ENCODE data around the gene CKS2.

Gene CKS2

DNA sequence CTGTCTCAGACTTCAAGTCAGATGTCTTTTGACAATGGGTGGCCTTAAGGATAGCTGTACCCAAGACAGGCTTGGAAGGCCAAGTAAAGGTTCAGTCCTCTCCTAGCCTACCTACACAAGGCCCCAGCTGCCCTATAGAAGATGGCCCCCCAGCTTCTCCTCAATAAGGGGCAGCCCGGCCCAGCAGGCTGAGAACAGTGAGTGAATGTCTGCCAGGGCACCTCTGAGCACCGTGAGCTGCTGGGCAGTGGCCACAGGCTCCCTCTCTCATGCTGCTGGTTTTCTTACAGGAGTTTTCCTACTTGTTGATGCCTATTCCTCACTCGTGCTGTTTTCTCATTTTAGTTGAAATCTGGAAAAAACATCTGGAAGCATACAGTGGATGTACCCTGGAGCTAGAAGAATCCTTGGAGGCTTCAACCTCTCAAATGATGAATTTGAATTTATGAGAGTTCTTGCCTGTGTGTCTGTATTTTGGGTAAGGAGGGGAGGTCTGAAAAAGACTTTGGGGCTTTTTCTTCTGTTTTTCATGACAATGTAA, 47.5 kb downstream of the CKS2 start:
- H3K27me3 Mint-ChIP-seq (ENCODE audit: low read depth), result no peaks in the 10 kb centered on the region
- no peak overlapping the region for H3K4me3 Mint-ChIP-seq
- no peaks in the 10 kb centered on the region for H3K4me1 Mint-ChIP-seq
- TF ChIP-seq, protein P1, sequence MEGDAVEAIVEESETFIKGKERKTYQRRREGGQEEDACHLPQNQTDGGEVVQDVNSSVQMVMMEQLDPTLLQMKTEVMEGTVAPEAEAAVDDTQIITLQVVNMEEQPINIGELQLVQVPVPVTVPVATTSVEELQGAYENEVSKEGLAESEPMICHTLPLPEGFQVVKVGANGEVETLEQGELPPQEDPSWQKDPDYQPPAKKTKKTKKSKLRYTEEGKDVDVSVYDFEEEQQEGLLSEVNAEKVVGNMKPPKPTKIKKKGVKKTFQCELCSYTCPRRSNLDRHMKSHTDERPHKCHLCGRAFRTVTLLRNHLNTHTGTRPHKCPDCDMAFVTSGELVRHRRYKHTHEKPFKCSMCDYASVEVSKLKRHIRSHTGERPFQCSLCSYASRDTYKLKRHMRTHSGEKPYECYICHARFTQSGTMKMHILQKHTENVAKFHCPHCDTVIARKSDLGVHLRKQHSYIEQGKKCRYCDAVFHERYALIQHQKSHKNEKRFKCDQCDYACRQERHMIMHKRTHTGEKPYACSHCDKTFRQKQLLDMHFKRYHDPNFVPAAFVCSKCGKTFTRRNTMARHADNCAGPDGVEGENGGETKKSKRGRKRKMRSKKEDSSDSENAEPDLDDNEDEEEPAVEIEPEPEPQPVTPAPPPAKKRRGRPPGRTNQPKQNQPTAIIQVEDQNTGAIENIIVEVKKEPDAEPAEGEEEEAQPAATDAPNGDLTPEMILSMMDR (IDR thresholded peaks at IDR 0.05; ENCODE audit: unreplicated experiment in 3 of 3), result no peak
- H3K9me3 Mint-ChIP-seq, result no peaks in the 10 kb centered on the region
- H3K36me3 Mint-ChIP-seq (ENCODE audit: low read depth), result peaks cover 78% of the 10 kb centered on the region
- peak overlapping the region in 2 of 3 experiments; percentile 19 to 35 for H3K27ac Mint-ChIP-seq

DNA sequence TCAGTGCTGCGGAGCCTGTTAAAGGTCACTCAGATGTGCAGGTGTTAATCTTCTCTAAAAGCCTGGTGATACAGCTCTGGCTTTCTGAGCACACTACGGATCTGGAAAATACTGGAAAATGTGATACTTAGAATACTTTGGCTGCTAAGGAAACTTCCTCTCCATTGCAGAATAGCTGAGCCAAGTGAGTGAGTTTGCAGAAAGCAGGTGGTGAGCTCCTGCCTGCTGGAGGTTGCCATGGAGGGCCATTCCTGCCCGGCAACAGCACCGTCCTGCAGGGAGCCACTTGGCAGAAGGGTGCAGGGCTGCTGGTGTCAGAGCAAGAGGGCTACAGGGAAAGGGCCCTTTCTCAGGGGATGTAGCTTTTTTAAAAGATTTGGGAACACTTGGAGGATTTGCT, 48.0 kb downstream of the CKS2 start:
- Mint-ChIP-seq H3K9me3 (no peaks in the 10 kb centered on the region), H3K4me3 (no peak overlapping the region), H3K27ac (peak overlapping the region in 2 of 3 experiments; percentile 19 to 35), H3K36me3 (ENCODE audit: low read depth) (peaks cover 73% of the 10 kb centered on the region), H3K27me3 (ENCODE audit: low read depth) (no peaks in the 10 kb centered on the region), H3K4me1 (no peaks in the 10 kb centered on the region)
- TF ChIP-seq, protein P1 (IDR thresholded peaks at IDR 0.05; ENCODE audit: unreplicated experiment in 3 of 3), result no peak

DNA sequence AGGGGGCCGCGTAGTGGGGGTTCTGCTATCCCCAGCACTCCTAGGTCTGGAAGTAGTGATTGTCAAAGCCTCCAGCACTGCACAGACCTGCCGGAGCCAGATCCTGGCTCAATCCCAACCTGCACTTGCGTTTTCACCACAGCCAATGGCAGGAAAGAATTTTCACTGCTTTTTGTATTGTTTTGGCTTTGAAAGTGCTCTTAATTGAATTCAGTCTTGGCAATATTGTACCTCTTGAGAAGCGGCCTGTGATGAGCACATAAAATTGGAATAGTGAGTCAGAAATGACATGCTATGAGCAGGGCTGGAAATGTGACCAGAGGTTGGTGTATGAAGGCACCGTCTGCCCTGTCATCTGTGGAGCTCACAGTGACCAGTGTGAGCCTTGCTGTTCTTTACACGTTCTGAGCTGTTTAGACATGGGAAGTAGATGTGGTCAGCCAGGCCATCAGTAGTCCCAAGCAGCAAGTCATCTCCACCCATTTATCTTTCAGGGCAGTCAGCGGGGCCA, 48.8 kb downstream of the CKS2 start:
- peaks cover 65% of the 10 kb centered on the region for H3K36me3 Mint-ChIP-seq (ENCODE audit: low read depth)
- no peaks in the 10 kb centered on the region for H3K27me3 Mint-ChIP-seq (ENCODE audit: low read depth)
- H3K4me3 Mint-ChIP-seq, result no peak overlapping the region
- H3K9me3 Mint-ChIP-seq, result no peaks in the 10 kb centered on the region
- H3K27ac Mint-ChIP-seq, result peak overlapping the region in 1 of 3 experiments; percentile 6
- TF ChIP-seq, protein P1 (IDR thresholded peaks at IDR 0.05; ENCODE audit: unreplicated experiment in 3 of 3), result no peak
- no peaks in the 10 kb centered on the region for H3K4me1 Mint-ChIP-seq

DNA sequence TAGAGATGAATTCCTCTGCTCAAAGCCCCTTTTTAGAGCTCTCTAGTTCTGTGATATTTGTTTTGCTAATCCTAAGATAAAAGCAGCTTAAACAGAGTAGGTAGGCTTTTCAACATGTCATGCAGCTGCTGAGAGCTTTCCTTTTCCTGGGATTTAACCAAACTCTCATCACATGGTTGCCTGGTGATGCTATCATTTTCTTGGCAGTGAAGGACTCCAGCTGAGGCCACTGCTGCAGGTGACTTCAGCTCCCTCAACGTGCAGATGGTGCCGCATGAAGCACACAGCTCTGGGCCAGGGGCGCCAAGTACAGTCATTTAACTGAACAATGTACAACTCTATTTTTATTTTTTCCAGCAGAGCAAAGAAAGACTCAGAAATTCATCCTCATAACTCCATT, 49.5 kb downstream of the CKS2 start:
- Mint-ChIP-seq H3K4me1 (no peaks in the 10 kb centered on the region), H3K4me3 (no peak overlapping the region), H3K9me3 (no peaks in the 10 kb centered on the region), H3K27me3 (ENCODE audit: low read depth) (no peaks in the 10 kb centered on the region), H3K27ac (no peak overlapping the region), H3K36me3 (ENCODE audit: low read depth) (peaks cover 58% of the 10 kb centered on the region)
- TF ChIP-seq, protein P1 (IDR thresholded peaks at IDR 0.05; ENCODE audit: unreplicated experiment in 3 of 3), result no peak

DNA sequence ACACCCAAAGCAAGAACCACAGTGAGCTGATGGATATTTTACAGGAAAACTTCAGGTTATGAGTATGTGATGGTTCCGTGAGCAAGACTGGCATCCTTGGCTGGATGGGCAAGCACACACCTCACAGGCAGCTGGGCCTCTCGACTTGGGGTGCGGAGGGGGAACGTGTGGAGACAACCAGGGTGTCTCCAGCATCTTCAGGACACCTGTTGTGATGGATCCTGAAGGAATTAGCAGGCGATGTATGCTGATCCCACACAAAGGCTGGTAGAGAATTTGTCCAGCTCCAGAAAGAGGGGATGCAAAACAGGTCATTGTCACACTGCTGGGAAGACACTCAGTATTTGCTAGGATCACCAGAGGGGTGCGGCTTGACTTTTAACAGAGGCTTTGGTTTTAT, 50.0 kb downstream of the CKS2 start:
- peaks cover 52% of the 10 kb centered on the region for H3K36me3 Mint-ChIP-seq (ENCODE audit: low read depth)
- TF ChIP-seq, protein P1 (IDR thresholded peaks at IDR 0.05; ENCODE audit: unreplicated experiment in 3 of 3), result no peak
- H3K4me3 Mint-ChIP-seq, result no peak overlapping the region
- H3K9me3 Mint-ChIP-seq, result no peaks in the 10 kb centered on the region
- no peaks in the 10 kb centered on the region for H3K27me3 Mint-ChIP-seq (ENCODE audit: low read depth)
- H3K27ac Mint-ChIP-seq, result no peak overlapping the region
- H3K4me1 Mint-ChIP-seq, result no peaks in the 10 kb centered on the region
